ENCODE measurements around the gene VMAC. TPM values are rescaled to one million over a fixed set of nuclear protein-coding genes. Genes with fewer than 3 reads are reported as not detected.

VMAC gene
- total and polyA plus RNA-seq, 9 of the 15 experiments (the other 6 are each of a cell fraction or from before 2014, with no cell fraction given), result 0.03 to 3.4 (median 1.1) TPM

- TF ChIP-seq ZBTB5 (IDR thresholded peaks at IDR 0.05) (no peak), SLC30A9 (CRISPR knock-in tag; IDR thresholded peaks at IDR 0.05) (no peak), RBM22 (IDR thresholded peaks at IDR 0.05; ENCODE audit: low read depth, low read length, poor library complexity, severe bottlenecking) (no peak), MYNN (IDR thresholded peaks at IDR 0.05) (no peak), MYNN (CRISPR knock-in tag; IDR thresholded peaks at IDR 0.05) (no peak), ARHGAP35 (IDR thresholded peaks at IDR 0.05; ENCODE audit: partially characterized antibody) (peak; percentile 93), PRPF4 (IDR thresholded peaks at IDR 0.05; ENCODE audit: insufficient read depth, low read depth, low read length, poor library complexity, severe bottlenecking) (peak; percentile 41), BCLAF1 (IDR thresholded peaks at IDR 0.05; ENCODE audit: borderline replicate concordance in 1 of 2, control insufficient read depth in 1 of 2, low read depth in 2 of 2, low read length in 1 of 2) (no peak), ELF2 (CRISPR knock-in tag; IDR thresholded peaks at IDR 0.05) (peak; percentile 58; the same call in 1 of the 2 replicates), IFI16 (CRISPR knock-in tag; IDR thresholded peaks at IDR 0.05) (no peak), ETS1 (conservative IDR thresholded peaks at IDR 0.05; ENCODE audit: control insufficient read depth, low read depth, low read length) (peak; percentile 70), ZC3H8 (IDR thresholded peaks at IDR 0.05) (no peak), ZNF830 (CRISPR knock-in tag; IDR thresholded peaks at IDR 0.05) (no peak), ZNF668 (CRISPR knock-in tag; IDR thresholded peaks at IDR 0.05) (0 out of 2 replicates have a peak, but pooled peaks have one; percentile 43), ADNP (tag; IDR thresholded peaks at IDR 0.05) (no peak), ZEB2 (IDR thresholded peaks at IDR 0.05) (no peak), HMG20B (CRISPR knock-in tag; IDR thresholded peaks at IDR 0.05) (no peak), ZFP91 (CRISPR knock-in tag; IDR thresholded peaks at IDR 0.05) (peak; percentile 30; the same call in 1 of the 2 replicates), ZNF274 (IDR thresholded peaks at IDR 0.05; ENCODE audit: borderline replicate concordance, low read depth, low read length) (no peak), GABPB1 (CRISPR knock-in tag; IDR thresholded peaks at IDR 0.05) (peak; percentile 76), HNRNPUL1 (IDR thresholded peaks at IDR 0.05; ENCODE audit: low read length) (no peak)
These were observed 884 bp upstream of the VMAC start, which contains the start of gene NDUFA11 (continued) for GRCh38 chr19:5903624-5904351.
